ENCODE measurements around the gene ARL2BP.

The ARL2BP gene

DNA sequence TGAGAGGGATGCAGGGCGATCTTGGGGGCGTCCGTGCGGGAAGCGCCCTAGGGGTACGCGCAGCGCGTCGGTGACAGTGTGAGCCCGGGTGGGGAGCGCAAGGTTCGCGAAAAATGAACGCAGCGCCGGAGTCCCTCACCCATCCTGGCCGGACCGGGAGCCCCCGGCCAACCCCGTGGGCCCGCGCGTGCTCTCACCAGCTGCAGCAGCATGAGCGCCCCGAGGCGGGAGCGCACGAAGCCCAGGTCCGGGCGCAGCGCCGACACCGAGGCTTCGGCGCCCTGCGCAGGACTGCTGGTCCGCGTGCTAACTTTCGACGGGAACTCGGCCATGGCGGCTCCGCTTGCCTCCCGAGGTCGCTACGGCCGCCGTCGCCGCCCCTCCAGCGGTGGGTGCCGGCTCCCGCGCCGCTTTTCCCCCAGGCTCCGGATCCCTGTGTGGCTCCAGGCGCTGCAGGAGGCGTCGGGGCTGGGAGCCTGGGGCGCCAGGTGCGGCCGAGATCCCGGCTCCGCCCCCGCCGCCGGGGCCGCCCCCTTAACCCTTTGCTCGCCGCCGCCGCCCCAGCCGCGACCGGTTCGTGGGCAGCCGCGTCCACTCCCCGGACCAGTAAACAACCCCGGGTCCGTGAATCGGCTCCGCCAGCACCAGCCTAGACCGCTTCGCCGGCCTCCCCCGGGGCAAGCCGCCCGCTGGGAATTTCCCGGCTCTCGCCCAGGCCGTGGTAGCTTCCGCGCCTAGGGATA, 39.3 kb downstream of the ARL2BP start, which contains the start of gene PLLP:
PLLP (minus strand) TSS at position 464 of the 743 bp plus-strand sequence; CDS start at position 332, 132 bp downstream.
- DNase-seq, result no peak

GRCh38 chr16:57284952-57285363, 39.9 kb downstream of the ARL2BP start:
- DNase-seq, result no peak

- no peak for DNase-seq
These were observed 40.3 kb downstream of the ARL2BP start for GRCh38 chr16:57285379-57285778.

GRCh38 chr16:57289391-57290257, 44.6 kb downstream of the ARL2BP start:
- DNase-seq, result no peak

DNA sequence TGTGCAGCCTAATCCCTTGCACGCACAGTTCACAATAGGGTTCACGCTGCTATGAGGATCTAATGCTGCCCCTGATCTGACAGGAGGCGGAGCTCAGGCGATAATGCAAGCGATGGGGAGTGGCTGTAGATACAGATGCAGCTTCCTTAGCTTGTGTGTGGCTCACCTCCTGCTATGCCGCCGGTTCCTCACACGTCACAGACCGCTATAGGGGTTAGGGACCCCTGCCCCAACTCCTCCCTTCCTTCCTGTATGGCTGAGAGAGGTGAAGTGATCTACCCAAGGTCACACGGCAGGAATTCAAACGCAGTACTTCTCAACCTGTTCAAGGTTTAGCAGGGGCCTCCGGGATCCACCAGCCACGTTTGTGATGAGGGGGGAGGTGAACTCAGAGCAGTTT, 52.8 kb downstream of the ARL2BP start:
- no peak for DNase-seq

GRCh38 chr16:57299009-57299718, 54.1 kb downstream of the ARL2BP start:
- no peak for DNase-seq

DNA sequence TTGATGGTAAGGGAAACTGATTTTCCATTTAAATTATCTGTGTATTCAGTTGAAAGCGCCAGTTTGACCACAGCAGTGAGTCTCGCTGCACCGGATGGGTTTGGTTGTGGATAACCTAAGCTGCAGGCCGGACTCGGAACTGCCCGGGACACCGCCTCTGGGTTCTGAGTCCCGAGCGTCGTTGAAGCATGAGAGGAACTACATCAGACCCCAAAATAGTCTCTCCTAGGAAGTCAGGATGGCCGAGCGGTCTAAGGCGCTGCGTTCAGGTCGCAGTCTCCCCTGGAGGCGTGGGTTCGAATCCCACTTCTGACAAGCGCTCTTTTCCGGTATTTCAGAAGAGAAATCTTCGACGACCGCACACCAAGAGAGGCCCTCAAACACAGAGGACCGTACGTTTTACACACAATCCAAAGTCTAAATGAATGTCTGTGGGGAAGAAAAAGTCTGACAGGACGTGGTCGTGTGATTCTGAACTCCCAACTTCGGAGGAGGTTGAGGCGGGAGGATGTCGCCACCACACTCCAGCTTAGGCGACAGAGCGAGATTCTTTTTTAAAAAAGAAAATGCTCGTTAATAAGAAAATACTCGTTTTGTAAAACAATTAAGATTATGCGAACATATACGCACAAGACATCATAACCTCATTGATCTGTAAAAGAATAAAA, 54.8 kb downstream of the ARL2BP start:
- DNase-seq, result no peak

DNA sequence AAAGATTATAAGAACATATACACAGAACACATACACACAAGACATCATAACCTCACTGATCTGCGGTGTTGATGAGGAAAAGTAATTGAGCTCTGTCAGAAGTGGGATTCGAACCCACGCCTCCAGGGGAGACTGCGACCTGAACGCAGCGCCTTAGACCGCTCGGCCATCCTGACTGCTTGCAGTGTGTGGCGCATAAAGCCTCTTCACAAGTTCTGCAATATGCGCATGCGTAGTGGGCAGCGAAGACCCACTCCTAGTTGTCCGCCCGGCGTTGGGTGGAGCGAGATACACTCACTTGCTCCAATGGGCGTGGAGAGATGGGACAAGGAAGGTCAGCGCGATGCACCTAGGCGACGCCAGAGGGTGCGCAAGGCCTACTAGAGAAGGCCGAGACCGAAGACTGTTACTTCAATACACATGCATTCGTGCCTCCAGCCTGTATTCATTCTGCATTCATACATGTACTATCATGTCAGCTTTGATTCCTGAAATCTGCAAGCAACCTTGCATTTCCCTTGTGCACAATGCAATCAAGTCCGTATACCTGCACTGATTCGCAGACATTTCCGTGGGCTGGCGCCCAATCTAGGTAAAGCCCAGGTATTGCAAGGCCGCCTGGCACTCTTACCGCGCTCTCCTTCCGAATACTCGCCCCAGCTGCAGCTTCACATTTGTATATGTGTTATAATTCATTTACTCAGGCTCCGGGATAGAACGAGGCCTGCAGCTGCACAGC, 55.5 kb downstream of the ARL2BP start:
- DNase-seq, result peak; percentile 90

GRCh38 chr16:57301126-57301817, 56.2 kb downstream of the ARL2BP start:
- no peak for DNase-seq
